ENCODE results near the gene TARS3.
"Not testable (repeated sequence)": the region's sequence is repeated elsewhere in the genome, so short reads cannot be mapped to it uniquely, and the experiment has no call there.

TARS3 gene

DNA sequence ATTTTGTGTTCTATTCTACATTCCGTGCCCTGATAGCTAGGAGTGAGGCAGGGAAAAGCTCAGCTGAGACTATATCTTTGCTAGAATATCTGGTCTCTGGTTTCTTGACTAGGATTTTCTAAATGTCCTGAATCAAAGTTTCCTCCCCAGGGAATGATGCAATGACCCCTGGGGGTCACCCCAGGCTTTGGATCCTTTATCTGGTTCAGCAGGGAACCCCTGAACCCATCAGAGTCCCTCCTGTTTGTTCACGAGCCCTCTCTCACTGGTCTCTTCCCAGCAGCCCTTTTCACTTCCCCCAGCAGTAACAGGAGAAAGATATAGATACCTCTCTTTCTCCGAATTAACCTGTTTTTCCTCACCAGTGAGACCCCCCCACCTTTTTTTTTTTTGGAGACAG is 86.4 kb downstream of the TARS3 start:
- H3K4me3 Mint-ChIP-seq: no peak overlapping the region
- ATAC-seq (ENCODE audit: low read depth): no peak
- H3K4me1 Mint-ChIP-seq: peaks cover 15% of the 10 kb centered on the region
- H3K36me3 Mint-ChIP-seq: peaks cover 13% of the 10 kb centered on the region
- H3K27ac Mint-ChIP-seq: no peak overlapping the region
- DNase-seq (ENCODE audit: low spot score in 2 of 2): no peak
- no peaks in the 10 kb centered on the region for H3K9me3 Mint-ChIP-seq
- no peaks in the 10 kb centered on the region for H3K27me3 Mint-ChIP-seq

DNA sequence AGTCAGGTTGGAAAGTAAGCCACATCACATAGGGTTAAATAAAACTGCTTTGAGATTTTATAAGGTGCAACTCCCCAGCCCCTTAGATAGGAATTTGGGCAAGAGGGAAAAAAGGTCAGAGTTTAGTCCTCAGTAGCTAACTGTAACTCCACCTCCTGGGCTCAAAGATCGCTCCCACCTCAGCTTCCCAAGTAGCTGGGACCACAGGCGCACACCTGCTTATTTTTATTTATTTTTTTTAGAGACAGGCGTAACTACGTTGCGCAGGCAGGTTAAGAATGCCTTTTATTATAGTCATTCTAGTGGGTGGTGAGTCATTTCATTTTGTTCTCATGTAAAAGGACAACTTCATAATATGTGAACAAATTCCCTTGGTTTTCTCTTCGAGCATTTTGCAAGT is 86.8 kb downstream of the TARS3 start:
- H3K4me3 Mint-ChIP-seq: no peak overlapping the region
- peaks cover 12% of the 10 kb centered on the region for H3K36me3 Mint-ChIP-seq
- H3K4me1 Mint-ChIP-seq: peaks cover 14% of the 10 kb centered on the region
- no peaks in the 10 kb centered on the region for H3K9me3 Mint-ChIP-seq
- no peak for ATAC-seq (ENCODE audit: low read depth)
- H3K27me3 Mint-ChIP-seq: no peaks in the 10 kb centered on the region
- DNase-seq (ENCODE audit: low spot score in 2 of 2): no peak
- no peak overlapping the region for H3K27ac Mint-ChIP-seq

DNA sequence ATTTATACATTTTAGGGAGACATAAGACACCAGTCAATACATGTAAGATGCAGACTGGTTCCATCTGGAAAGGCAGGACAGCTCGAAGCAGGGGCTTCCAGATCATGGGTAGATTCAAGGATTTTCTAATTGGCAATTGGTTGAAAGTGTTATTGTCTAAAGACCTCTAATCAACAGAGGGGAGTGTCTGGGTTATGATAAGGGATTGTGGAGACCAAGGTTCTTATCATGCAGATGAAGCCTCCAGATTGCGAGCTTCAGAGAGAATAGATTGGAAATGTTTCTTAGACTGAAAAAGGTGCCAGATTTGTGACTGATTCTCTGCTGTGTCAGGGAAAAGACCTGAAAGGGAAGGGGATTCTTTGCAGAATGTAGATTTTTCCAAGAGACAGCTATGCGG is 87.2 kb downstream of the TARS3 start:
- Mint-ChIP-seq H3K9me3 (no peaks in the 10 kb centered on the region), H3K27me3 (no peaks in the 10 kb centered on the region), H3K4me1 (peaks cover 10% of the 10 kb centered on the region), H3K4me3 (no peak overlapping the region), H3K27ac (no peak overlapping the region), H3K36me3 (peaks cover 11% of the 10 kb centered on the region)
- ATAC-seq (ENCODE audit: low read depth) (no peak), DNase-seq (ENCODE audit: low spot score in 2 of 2) (no peak)

- no peak for DNase-seq (ENCODE audit: low spot score in 2 of 2)
- Mint-ChIP-seq H3K9me3 (no peaks in the 10 kb centered on the region), H3K36me3 (peaks cover 11% of the 10 kb centered on the region), H3K4me3 (no peak overlapping the region), H3K27me3 (no peaks in the 10 kb centered on the region), H3K27ac (peak overlapping the region; percentile 60), H3K4me1 (peaks cover 6% of the 10 kb centered on the region)
- no peak for ATAC-seq (ENCODE audit: low read depth)
These were observed 88.1 kb downstream of the TARS3 start for GRCh38 chr15:101635944-101636727.

GRCh38 chr15:101633356-101633755 is 90.9 kb downstream of the TARS3 start:
- no peaks in the 10 kb centered on the region for H3K36me3 Mint-ChIP-seq
- no peaks in the 10 kb centered on the region for H3K27me3 Mint-ChIP-seq
- H3K27ac Mint-ChIP-seq: no peak overlapping the region
- H3K4me3 Mint-ChIP-seq: no peak overlapping the region
- H3K4me1 Mint-ChIP-seq: no peaks in the 10 kb centered on the region
- no peak for ATAC-seq (ENCODE audit: low read depth)
- no peak for DNase-seq (ENCODE audit: low spot score in 2 of 2)
- H3K9me3 Mint-ChIP-seq: no peaks in the 10 kb centered on the region

DNA sequence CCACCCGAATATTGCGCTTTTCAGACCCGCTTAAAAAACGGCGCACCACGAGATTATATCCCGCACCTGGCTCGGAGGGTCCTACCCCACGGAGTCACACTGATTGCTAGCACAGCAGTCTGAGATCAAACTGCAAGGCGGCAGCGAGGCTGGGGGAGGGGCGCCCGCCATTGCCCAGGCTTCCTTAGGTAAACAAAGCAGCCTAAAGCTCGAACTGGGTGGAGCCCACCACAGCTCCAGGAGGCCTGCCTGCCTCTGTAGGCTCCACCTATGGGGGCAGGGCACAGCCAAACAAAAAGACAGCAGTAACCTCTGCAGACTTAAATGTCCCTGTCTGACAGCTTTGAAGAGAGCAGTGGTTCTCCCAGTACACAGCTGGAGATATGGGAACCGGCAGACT is 97.5 kb downstream of the TARS3 start:
- not testable (repeated sequence) for DNase-seq (ENCODE audit: low spot score in 2 of 2); H3K9me3 Mint-ChIP-seq; H3K27ac Mint-ChIP-seq; H3K4me1 Mint-ChIP-seq; H3K4me3 Mint-ChIP-seq; ATAC-seq (ENCODE audit: low read depth); H3K27me3 Mint-ChIP-seq
- H3K36me3 Mint-ChIP-seq: peaks cover 33% of the 10 kb centered on the region

DNA sequence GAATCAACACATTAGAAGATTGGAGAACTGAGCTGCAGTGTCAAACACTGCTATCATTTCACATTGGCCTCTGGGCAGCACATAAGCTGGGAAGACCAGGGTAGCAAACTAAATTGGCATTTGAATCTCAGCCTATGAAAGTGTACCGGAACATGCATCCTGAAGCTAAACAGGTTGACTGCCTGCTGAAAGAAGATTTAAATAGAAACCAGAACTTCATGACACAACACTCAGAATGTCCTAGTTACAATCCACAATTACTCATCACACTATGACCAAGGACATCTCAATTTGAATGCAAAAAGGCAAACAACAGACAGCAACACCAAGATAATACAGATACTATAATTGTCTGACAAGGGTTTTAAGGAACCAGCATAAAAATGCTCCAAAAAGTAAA is 98.3 kb downstream of the TARS3 start:
- Mint-ChIP-seq H3K4me1 (peaks cover 7% of the 10 kb centered on the region), H3K9me3 (peaks cover 8% of the 10 kb centered on the region), H3K27ac (no peak overlapping the region), H3K27me3 (no peaks in the 10 kb centered on the region), H3K36me3 (peaks cover 35% of the 10 kb centered on the region), H3K4me3 (no peak overlapping the region)
- DNase-seq (ENCODE audit: low spot score in 2 of 2) (no peak), ATAC-seq (ENCODE audit: low read depth) (no peak)

DNA sequence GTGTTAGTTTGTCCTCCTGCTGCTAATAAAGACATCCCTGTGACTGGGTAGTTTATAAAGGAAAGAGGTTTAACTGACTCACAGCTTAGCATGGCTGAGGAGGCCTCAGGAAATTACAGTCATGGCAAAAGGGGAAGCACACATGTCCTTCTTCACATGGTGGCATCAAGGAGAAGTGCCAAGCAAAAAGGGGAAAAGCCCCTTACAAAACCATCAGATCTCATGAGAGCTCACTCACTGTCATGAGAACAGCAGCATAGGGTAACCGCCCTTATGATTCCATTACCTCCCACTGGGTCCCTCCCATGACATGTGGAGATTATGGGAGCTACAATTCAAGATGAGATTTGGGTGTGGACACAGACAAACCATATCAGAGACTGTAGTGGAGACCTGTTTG is 99.1 kb downstream of the TARS3 start:
- Mint-ChIP-seq H3K4me3 (no peak overlapping the region), H3K4me1 (peaks cover 7% of the 10 kb centered on the region), H3K9me3 (peaks cover 8% of the 10 kb centered on the region), H3K36me3 (peaks cover 39% of the 10 kb centered on the region), H3K27ac (no peak overlapping the region), H3K27me3 (no peaks in the 10 kb centered on the region)
- no peak for DNase-seq (ENCODE audit: low spot score in 2 of 2)
- no peak for ATAC-seq (ENCODE audit: low read depth)

DNA sequence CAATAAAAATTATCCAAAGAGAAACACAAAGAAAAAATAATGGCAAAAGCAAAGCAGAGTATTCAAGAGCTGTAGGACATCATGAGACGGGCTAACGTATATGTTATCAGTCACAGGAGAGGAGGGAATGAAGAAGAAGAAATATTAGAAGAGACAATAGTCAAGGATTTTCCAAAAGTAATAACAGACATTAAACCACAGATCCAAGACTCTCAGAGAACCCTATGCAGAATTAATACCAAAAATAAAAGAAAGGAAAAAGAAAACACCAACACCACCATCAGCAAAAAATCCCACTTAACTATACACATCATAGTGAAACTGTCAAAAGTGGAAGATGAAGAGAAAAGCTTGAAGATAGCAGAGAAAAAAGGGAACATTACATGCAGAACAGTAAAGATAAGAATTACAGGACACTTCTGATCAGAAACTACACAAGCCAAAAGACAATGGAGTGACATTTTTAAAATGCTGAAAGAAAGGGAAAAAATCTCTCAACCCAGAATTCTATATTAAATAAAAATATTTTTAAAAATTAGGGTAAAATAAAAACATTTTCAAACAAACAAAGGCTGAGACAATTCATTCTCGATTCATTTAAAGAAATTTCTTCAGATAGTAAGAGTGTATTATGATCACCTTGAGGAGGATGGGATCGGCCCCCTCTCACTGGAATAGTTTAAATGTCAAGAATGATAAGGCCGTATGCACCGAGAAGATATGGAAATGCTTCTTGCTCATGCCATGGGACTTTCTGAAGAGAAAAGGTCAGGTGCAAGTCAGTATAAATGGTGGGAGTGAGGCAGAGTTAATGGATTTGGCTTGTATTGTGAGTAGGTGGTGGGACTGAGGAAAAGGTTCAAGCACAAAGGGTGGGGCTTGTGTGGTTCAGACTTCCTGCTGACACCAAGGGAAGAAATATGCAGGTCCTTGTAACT is 100.6 kb downstream of the TARS3 start:
- no peak overlapping the region for H3K4me3 Mint-ChIP-seq
- H3K4me1 Mint-ChIP-seq: peaks cover 7% of the 10 kb centered on the region
- ATAC-seq (ENCODE audit: low read depth): no peak
- peaks cover 42% of the 10 kb centered on the region for H3K36me3 Mint-ChIP-seq
- DNase-seq (ENCODE audit: low spot score in 2 of 2): no peak
- H3K9me3 Mint-ChIP-seq: peaks cover 8% of the 10 kb centered on the region
- no peak overlapping the region for H3K27ac Mint-ChIP-seq
- no peaks in the 10 kb centered on the region for H3K27me3 Mint-ChIP-seq

DNA sequence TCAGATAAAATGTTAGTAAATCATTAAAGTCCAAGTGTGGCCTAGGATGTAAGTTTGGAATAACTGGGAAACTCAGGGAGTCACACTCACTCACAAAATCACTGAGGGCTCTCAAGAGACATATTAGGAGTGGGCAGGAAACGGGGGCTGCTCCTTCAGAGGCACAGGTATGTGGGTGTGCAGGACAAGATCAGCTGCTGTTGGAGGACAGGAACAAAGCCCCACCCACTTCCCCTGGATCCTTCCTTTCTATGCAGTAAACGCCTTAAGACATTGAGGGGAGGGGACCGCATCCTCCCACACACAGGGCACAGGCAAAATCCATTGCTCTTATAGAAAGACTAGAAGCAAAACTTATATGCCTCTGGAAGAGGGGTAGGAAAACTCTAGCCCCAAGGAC is 102.3 kb downstream of the TARS3 start:
- Mint-ChIP-seq H3K27ac (peak overlapping the region; percentile 47), H3K4me1 (peaks cover 7% of the 10 kb centered on the region), H3K9me3 (peaks cover 8% of the 10 kb centered on the region), H3K4me3 (no peak overlapping the region), H3K27me3 (no peaks in the 10 kb centered on the region), H3K36me3 (peaks cover 46% of the 10 kb centered on the region)
- ATAC-seq (ENCODE audit: low read depth) (no peak), DNase-seq (ENCODE audit: low spot score in 2 of 2) (no peak)

DNA sequence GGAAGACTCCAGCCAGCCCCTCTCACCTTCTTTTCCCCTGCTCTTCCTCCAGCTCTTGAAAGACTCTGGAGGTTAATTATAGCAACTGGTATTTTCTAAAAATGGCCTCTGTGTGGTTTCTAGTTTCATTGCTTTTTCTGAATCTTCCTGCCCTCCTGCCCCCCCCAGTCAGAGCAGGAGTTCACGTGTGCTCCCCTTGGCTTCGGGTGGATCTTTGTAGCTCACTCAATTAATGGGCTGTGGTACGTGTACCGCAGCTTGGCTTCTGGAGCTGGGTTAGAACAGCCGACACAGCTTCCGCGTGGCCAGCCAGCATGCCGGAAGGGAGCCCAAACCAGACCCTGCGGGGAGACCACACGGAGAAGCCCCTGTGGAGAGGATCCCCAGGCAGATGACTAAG is 103.6 kb downstream of the TARS3 start:
- DNase-seq (ENCODE audit: low spot score in 2 of 2) (no peak), ATAC-seq (ENCODE audit: low read depth) (no peak)
- H3K4me3 Mint-ChIP-seq: no peak overlapping the region
- H3K27ac Mint-ChIP-seq: no peak overlapping the region
- peaks cover 41% of the 10 kb centered on the region for H3K36me3 Mint-ChIP-seq
- H3K27me3 Mint-ChIP-seq: no peaks in the 10 kb centered on the region
- H3K9me3 Mint-ChIP-seq: peaks cover 8% of the 10 kb centered on the region
- H3K4me1 Mint-ChIP-seq: peaks cover 6% of the 10 kb centered on the region

DNA sequence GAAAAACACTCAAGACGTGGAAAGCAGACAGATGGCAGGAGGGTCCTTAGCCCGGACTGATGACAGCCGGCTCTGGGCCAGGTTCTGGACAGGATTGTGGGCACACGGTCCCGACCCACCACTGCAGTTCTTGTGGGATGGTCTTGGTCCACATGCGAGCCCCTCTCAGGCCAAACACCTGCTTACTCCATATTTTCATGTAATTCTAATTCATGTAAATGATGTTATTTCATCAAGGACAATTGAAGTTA is 104.7 kb downstream of the TARS3 start:
- Mint-ChIP-seq H3K27me3 (no peaks in the 10 kb centered on the region), H3K4me3 (no peak overlapping the region), H3K4me1 (peaks cover 4% of the 10 kb centered on the region), H3K36me3 (peaks cover 36% of the 10 kb centered on the region), H3K27ac (no peak overlapping the region), H3K9me3 (peaks cover 8% of the 10 kb centered on the region)
- ATAC-seq (ENCODE audit: low read depth) (no peak), DNase-seq (ENCODE audit: low spot score in 2 of 2) (no peak)

DNA sequence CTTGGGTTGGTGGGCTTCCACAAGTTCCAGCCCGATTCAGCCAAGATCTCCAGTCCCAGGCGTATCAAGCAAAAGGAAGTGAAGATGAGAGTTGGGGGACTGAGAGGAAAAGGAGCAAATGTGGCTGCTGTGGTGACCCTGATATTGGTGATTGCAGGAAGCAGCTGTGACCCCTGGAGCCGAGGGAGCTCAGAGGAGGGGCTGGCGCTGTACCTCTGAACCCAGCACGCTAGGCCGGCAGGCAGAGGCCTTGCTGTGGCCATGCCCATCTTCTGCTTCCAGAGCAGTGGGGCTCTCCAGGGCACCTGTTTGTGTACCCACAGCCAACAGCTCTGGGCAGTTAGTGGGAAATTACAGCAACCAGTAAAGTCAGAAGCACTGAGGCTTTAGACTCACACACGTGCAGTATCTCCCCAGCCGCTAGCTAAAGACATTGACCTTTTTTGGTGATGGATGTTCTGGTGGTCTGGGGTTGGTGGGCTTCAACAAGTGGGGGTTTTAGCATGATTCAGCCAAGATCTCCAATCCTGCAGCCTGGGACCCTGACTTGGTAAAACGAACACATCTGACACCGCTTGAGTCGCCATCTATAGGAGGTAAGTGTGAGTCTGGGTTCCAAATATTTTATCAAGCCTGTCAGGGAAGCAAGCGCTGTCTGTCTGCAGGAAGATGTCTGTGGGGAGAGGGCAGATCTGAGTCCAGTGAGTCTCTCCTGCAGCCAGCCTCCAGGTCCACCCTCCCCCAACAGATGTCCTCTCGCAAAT is 105.2 kb downstream of the TARS3 start:
- H3K4me1 Mint-ChIP-seq: peaks cover 4% of the 10 kb centered on the region
- peaks cover 8% of the 10 kb centered on the region for H3K9me3 Mint-ChIP-seq
- peaks cover 31% of the 10 kb centered on the region for H3K36me3 Mint-ChIP-seq
- no peak overlapping the region for H3K4me3 Mint-ChIP-seq
- H3K27me3 Mint-ChIP-seq: no peaks in the 10 kb centered on the region
- DNase-seq (ENCODE audit: low spot score in 2 of 2) (no peak), ATAC-seq (ENCODE audit: low read depth) (no peak)
- no peak overlapping the region for H3K27ac Mint-ChIP-seq

GRCh38 chr15:101618076-101618475 is 106.2 kb downstream of the TARS3 start:
- Mint-ChIP-seq H3K27me3 (no peaks in the 10 kb centered on the region), H3K27ac (no peak overlapping the region), H3K4me1 (no peaks in the 10 kb centered on the region), H3K9me3 (peaks cover 1% of the 10 kb centered on the region), H3K36me3 (peaks cover 22% of the 10 kb centered on the region), H3K4me3 (no peak overlapping the region)
- no peak for ATAC-seq (ENCODE audit: low read depth)
- no peak for DNase-seq (ENCODE audit: low spot score in 2 of 2)
